Measurements from ENCODE around the gene ALOX15.
"Not testable (repeated sequence)": the region's sequence is repeated elsewhere in the genome, so short reads cannot be mapped to it uniquely, and the experiment has no call there.

The ALOX15 gene

GRCh38 chr17:4657678-4658077 is 16.2 kb upstream of the ALOX15 start:
- DNase-seq (ENCODE audit: low read depth), result no peak
- TF ChIP-seq CTCF (IDR thresholded peaks at IDR 0.05; ENCODE audit: low read depth, low read length, missing control alignments), result no peak
- in situ Hi-C loops (cut with HindIII; ENCODE audit: low sequenced_read_pairs), result no loop called here
- no peak overlapping the region for H3K4me3 ChIP-seq (ENCODE audit: low read depth, low read length)

GRCh38 chr17:4655933-4656332 is 14.5 kb upstream of the ALOX15 start:
- DNase-seq (ENCODE audit: low read depth); in situ Hi-C loops (cut with HindIII; ENCODE audit: low sequenced_read_pairs); H3K4me3 ChIP-seq (ENCODE audit: low read depth, low read length): not testable (repeated sequence)

GRCh38 chr17:4652997-4653396 is 11.5 kb upstream of the ALOX15 start:
- no peak for DNase-seq (ENCODE audit: low read depth)
- in situ Hi-C loops (cut with HindIII; ENCODE audit: low sequenced_read_pairs), result no loop called here

GRCh38 chr17:4648741-4649140 is 7.3 kb upstream of the ALOX15 start:
- no peak overlapping the region for H3K4me3 ChIP-seq (ENCODE audit: low read depth, low read length)
- TF ChIP-seq CTCF (IDR thresholded peaks at IDR 0.05; ENCODE audit: low read depth, low read length, missing control alignments), result no peak
- no peak for DNase-seq (ENCODE audit: low read depth)
- in situ Hi-C loops (cut with HindIII; ENCODE audit: low sequenced_read_pairs), result no loop called here

More at GRCh38 chr17:4652997-4653396, 11.5 kb upstream of the ALOX15 start:
- TF ChIP-seq CTCF (IDR thresholded peaks at IDR 0.05; ENCODE audit: low read depth, low read length, missing control alignments), result no peak
- no peak overlapping the region for H3K4me3 ChIP-seq (ENCODE audit: low read depth, low read length)

- no peak overlapping the region for H3K4me3 ChIP-seq (ENCODE audit: low read depth, low read length)
- DNase-seq (ENCODE audit: low read depth), result no peak
- TF ChIP-seq CTCF (IDR thresholded peaks at IDR 0.05; ENCODE audit: low read depth, low read length, missing control alignments), result no peak
- in situ Hi-C loops (cut with HindIII; ENCODE audit: low sequenced_read_pairs), result no loop called here
Measured at GRCh38 chr17:4645642-4646041, 4.2 kb upstream of the ALOX15 start.

- in situ Hi-C loops (cut with HindIII; ENCODE audit: low sequenced_read_pairs), result no loop called here
- TF ChIP-seq CTCF (IDR thresholded peaks at IDR 0.05; ENCODE audit: low read depth, low read length, missing control alignments), result no peak
- no peak overlapping the region for H3K4me3 ChIP-seq (ENCODE audit: low read depth, low read length)
- no peak for DNase-seq (ENCODE audit: low read depth)
Measured at GRCh38 chr17:4643676-4644075, 2.2 kb upstream of the ALOX15 start.

GRCh38 chr17:4642286-4642685 is 808 bp upstream of the ALOX15 start:
- in situ Hi-C loops (cut with HindIII; ENCODE audit: low sequenced_read_pairs), result no loop called here
- H3K4me3 ChIP-seq (ENCODE audit: low read depth, low read length), result no peak overlapping the region
- no peak for TF ChIP-seq CTCF (IDR thresholded peaks at IDR 0.05; ENCODE audit: low read depth, low read length, missing control alignments)
- DNase-seq (ENCODE audit: low read depth), result no peak

- H3K4me3 ChIP-seq (ENCODE audit: low read depth, low read length); in situ Hi-C loops (cut with HindIII; ENCODE audit: low sequenced_read_pairs): not testable (repeated sequence)
Measured at GRCh38 chr17:4640569-4641188, 799 bp downstream of the ALOX15 start.

GRCh38 chr17:4639301-4640059 is 2.0 kb downstream of the ALOX15 start:
- in situ Hi-C loops (cut with HindIII; ENCODE audit: low sequenced_read_pairs); DNase-seq (ENCODE audit: low read depth); H3K4me3 ChIP-seq (ENCODE audit: low read depth, low read length): not testable (repeated sequence)

More at GRCh38 chr17:4640569-4641188, 799 bp downstream of the ALOX15 start:
- DNase-seq (ENCODE audit: low read depth), result not testable (repeated sequence)

GRCh38 chr17:4638766-4639165 is 2.7 kb downstream of the ALOX15 start:
- H3K4me3 ChIP-seq (ENCODE audit: low read depth, low read length); DNase-seq (ENCODE audit: low read depth); in situ Hi-C loops (cut with HindIII; ENCODE audit: low sequenced_read_pairs): not testable (repeated sequence)

Data from astrocyte of the cerebellum (primary cell).